ENCODE data around the gene CP.
"Not testable (repeated sequence)": the region's sequence is repeated elsewhere in the genome, so short reads cannot be mapped to it uniquely, and the experiment has no call there.

Gene CP

GRCh38 chr3:149227591-149228268, 6.1 kb upstream of the CP start:
- DNase-seq (ENCODE audit: low read depth in 2 of 2): no peak

- no peak for DNase-seq (ENCODE audit: low read depth in 2 of 2)
These were observed 5.1 kb upstream of the CP start for GRCh38 chr3:149226776-149227175.

- DNase-seq (ENCODE audit: low read depth in 2 of 2): peak in 1 of 2 donors; percentile 1
These were observed 3.3 kb upstream of the CP start for GRCh38 chr3:149224736-149225594.

- DNase-seq (ENCODE audit: low read depth in 2 of 2): no peak
These were observed 1.8 kb upstream of the CP start for GRCh38 chr3:149223461-149223820.

GRCh38 chr3:149219380-149220121, 2.1 kb downstream of the CP start:
- DNase-seq (ENCODE audit: low read depth in 2 of 2): not testable (repeated sequence)

GRCh38 chr3:149217347-149217746, 4.3 kb downstream of the CP start:
- DNase-seq (ENCODE audit: low read depth in 2 of 2): no peak

- DNase-seq (ENCODE audit: low read depth in 2 of 2): no peak
These were observed 5.3 kb downstream of the CP start for GRCh38 chr3:149216193-149216869.

- DNase-seq (ENCODE audit: low read depth in 2 of 2): no peak
These were observed 6.1 kb downstream of the CP start for GRCh38 chr3:149215515-149215914.

GRCh38 chr3:149214702-149215101, 6.9 kb downstream of the CP start:
- DNase-seq (ENCODE audit: low read depth in 2 of 2): no peak

GRCh38 chr3:149212386-149212785, 9.2 kb downstream of the CP start:
- DNase-seq (ENCODE audit: low read depth in 2 of 2): no peak

- no peak for DNase-seq (ENCODE audit: low read depth in 2 of 2)
These were observed 12.2 kb downstream of the CP start for GRCh38 chr3:149209431-149209830.

- no peak for DNase-seq (ENCODE audit: low read depth in 2 of 2)
These were observed 14.2 kb downstream of the CP start for GRCh38 chr3:149207475-149207874.

- no peak for DNase-seq (ENCODE audit: low read depth in 2 of 2)
These were observed 17.1 kb downstream of the CP start for GRCh38 chr3:149204390-149204991.

GRCh38 chr3:149203758-149204157, 17.9 kb downstream of the CP start:
- no peak for DNase-seq (ENCODE audit: low read depth in 2 of 2)

- no peak for DNase-seq (ENCODE audit: low read depth in 2 of 2)
These were observed 22.2 kb downstream of the CP start for GRCh38 chr3:149199474-149199873.

- no peak for DNase-seq (ENCODE audit: low read depth in 2 of 2)
These were observed 23.0 kb downstream of the CP start for GRCh38 chr3:149198611-149199010.

- no peak for DNase-seq (ENCODE audit: low read depth in 2 of 2)
These were observed 24.0 kb downstream of the CP start for GRCh38 chr3:149197669-149198068.

- DNase-seq (ENCODE audit: low read depth in 2 of 2): not testable (repeated sequence)
These were observed 24.6 kb downstream of the CP start for GRCh38 chr3:149196805-149197592.

- DNase-seq (ENCODE audit: low read depth in 2 of 2): no peak
These were observed 26.4 kb downstream of the CP start for GRCh38 chr3:149195221-149195620.

- no peak for DNase-seq (ENCODE audit: low read depth in 2 of 2)
These were observed 33.1 kb downstream of the CP start for GRCh38 chr3:149188494-149188893.

GRCh38 chr3:149186721-149187120, 34.9 kb downstream of the CP start:
- no peak for DNase-seq (ENCODE audit: low read depth in 2 of 2)
